ENCODE data around the gene FADS2.

FADS2 gene

GRCh38 chr11:61827571-61828378 is at the start of gene FADS2:
FADS2 (plus strand) TSS chr11:61828300; CDS start chr11:61828391, 91 bp downstream.
- no peaks in the 10 kb centered on the region for H3K9me3 Mint-ChIP-seq
- peaks cover 43% of the 10 kb centered on the region for H3K27me3 Mint-ChIP-seq
- peak within 1 kb of the TSS; percentile 71 for H3K27ac Mint-ChIP-seq
- no peaks in the 10 kb centered on the region for H3K36me3 Mint-ChIP-seq (ENCODE audit: low read depth)
- peak within 1 kb of the TSS; percentile 85 for H3K4me3 Mint-ChIP-seq
- H3K4me1 Mint-ChIP-seq (ENCODE audit: low read depth), result peaks cover 24% of the 10 kb centered on the region

GRCh38 chr11:61778357-61778886 is 49.7 kb upstream of the FADS2 start:
- H3K4me3 Mint-ChIP-seq, result no peak overlapping the region
- H3K4me1 Mint-ChIP-seq (ENCODE audit: low read depth), result peaks cover 6% of the 10 kb centered on the region
- no peak overlapping the region for H3K27ac Mint-ChIP-seq
- peaks cover 10% of the 10 kb centered on the region for H3K27me3 Mint-ChIP-seq
- no peaks in the 10 kb centered on the region for H3K36me3 Mint-ChIP-seq (ENCODE audit: low read depth)
- H3K9me3 Mint-ChIP-seq, result no peaks in the 10 kb centered on the region

GRCh38 chr11:61778920-61779650 is 49.0 kb upstream of the FADS2 start:
- H3K27ac Mint-ChIP-seq, result no peak overlapping the region
- no peaks in the 10 kb centered on the region for H3K36me3 Mint-ChIP-seq (ENCODE audit: low read depth)

GRCh38 chr11:61779666-61780525 is 48.2 kb upstream of the FADS2 start:
- Mint-ChIP-seq H3K4me1 (ENCODE audit: low read depth) (peaks cover 6% of the 10 kb centered on the region), H3K9me3 (no peaks in the 10 kb centered on the region), H3K27ac (no peak overlapping the region), H3K27me3 (peaks cover 10% of the 10 kb centered on the region), H3K36me3 (ENCODE audit: low read depth) (no peaks in the 10 kb centered on the region), H3K4me3 (no peak overlapping the region)

More at GRCh38 chr11:61778920-61779650, 49.0 kb upstream of the FADS2 start:
- peaks cover 6% of the 10 kb centered on the region for H3K4me1 Mint-ChIP-seq (ENCODE audit: low read depth)
- H3K4me3 Mint-ChIP-seq, result no peak overlapping the region
- peaks cover 10% of the 10 kb centered on the region for H3K27me3 Mint-ChIP-seq
- H3K9me3 Mint-ChIP-seq, result no peaks in the 10 kb centered on the region

GRCh38 chr11:61780581-61781162 is 47.4 kb upstream of the FADS2 start:
- H3K4me3 Mint-ChIP-seq, result no peak overlapping the region
- peaks cover 6% of the 10 kb centered on the region for H3K4me1 Mint-ChIP-seq (ENCODE audit: low read depth)
- H3K27ac Mint-ChIP-seq, result no peak overlapping the region
- H3K27me3 Mint-ChIP-seq, result peaks cover 10% of the 10 kb centered on the region
- no peaks in the 10 kb centered on the region for H3K9me3 Mint-ChIP-seq
- H3K36me3 Mint-ChIP-seq (ENCODE audit: low read depth), result no peaks in the 10 kb centered on the region

GRCh38 chr11:61781585-61781984 is 46.5 kb upstream of the FADS2 start:
- Mint-ChIP-seq H3K36me3 (ENCODE audit: low read depth) (peaks cover under 1% of the 10 kb centered on the region), H3K27ac (no peak overlapping the region), H3K4me1 (ENCODE audit: low read depth) (peaks cover 5% of the 10 kb centered on the region), H3K27me3 (peaks cover 6% of the 10 kb centered on the region), H3K9me3 (no peaks in the 10 kb centered on the region), H3K4me3 (no peak overlapping the region)

- Mint-ChIP-seq H3K27ac (no peak overlapping the region), H3K9me3 (no peaks in the 10 kb centered on the region), H3K36me3 (ENCODE audit: low read depth) (peaks cover 5% of the 10 kb centered on the region), H3K4me3 (no peak overlapping the region), H3K27me3 (peaks cover 5% of the 10 kb centered on the region), H3K4me1 (ENCODE audit: low read depth) (peaks cover 3% of the 10 kb centered on the region)
These were observed 45.8 kb upstream of the FADS2 start for GRCh38 chr11:61782299-61782698.

- Mint-ChIP-seq H3K27me3 (peaks cover 5% of the 10 kb centered on the region), H3K4me1 (ENCODE audit: low read depth) (peaks cover 3% of the 10 kb centered on the region), H3K4me3 (no peak overlapping the region), H3K36me3 (ENCODE audit: low read depth) (peaks cover 5% of the 10 kb centered on the region), H3K9me3 (no peaks in the 10 kb centered on the region), H3K27ac (no peak overlapping the region)
These were observed 45.3 kb upstream of the FADS2 start for GRCh38 chr11:61782841-61783240.

- H3K27ac Mint-ChIP-seq, result no peak overlapping the region
- H3K36me3 Mint-ChIP-seq (ENCODE audit: low read depth), result peaks cover 14% of the 10 kb centered on the region
- no peaks in the 10 kb centered on the region for H3K9me3 Mint-ChIP-seq
- no peak overlapping the region for H3K4me3 Mint-ChIP-seq
- no peaks in the 10 kb centered on the region for H3K27me3 Mint-ChIP-seq
- H3K4me1 Mint-ChIP-seq (ENCODE audit: low read depth), result no peaks in the 10 kb centered on the region
These were observed 44.2 kb upstream of the FADS2 start for GRCh38 chr11:61783717-61784505.

- Mint-ChIP-seq H3K9me3 (no peaks in the 10 kb centered on the region), H3K27me3 (no peaks in the 10 kb centered on the region), H3K4me1 (ENCODE audit: low read depth) (no peaks in the 10 kb centered on the region), H3K27ac (no peak overlapping the region), H3K36me3 (ENCODE audit: low read depth) (peaks cover 19% of the 10 kb centered on the region), H3K4me3 (no peak overlapping the region)
These were observed 43.6 kb upstream of the FADS2 start for GRCh38 chr11:61784506-61784805.

- H3K9me3 Mint-ChIP-seq, result no peaks in the 10 kb centered on the region
- no peaks in the 10 kb centered on the region for H3K27me3 Mint-ChIP-seq
- no peak overlapping the region for H3K27ac Mint-ChIP-seq
- no peak overlapping the region for H3K4me3 Mint-ChIP-seq
- peaks cover 8% of the 10 kb centered on the region for H3K4me1 Mint-ChIP-seq (ENCODE audit: low read depth)
- H3K36me3 Mint-ChIP-seq (ENCODE audit: low read depth), result peaks cover 32% of the 10 kb centered on the region
These were observed 42.2 kb upstream of the FADS2 start for GRCh38 chr11:61785837-61786402.

GRCh38 chr11:61787928-61788491 is 40.1 kb upstream of the FADS2 start:
- peaks cover 16% of the 10 kb centered on the region for H3K4me1 Mint-ChIP-seq (ENCODE audit: low read depth)
- peaks cover 38% of the 10 kb centered on the region for H3K36me3 Mint-ChIP-seq (ENCODE audit: low read depth)
- no peaks in the 10 kb centered on the region for H3K9me3 Mint-ChIP-seq
- no peak overlapping the region for H3K4me3 Mint-ChIP-seq
- H3K27me3 Mint-ChIP-seq, result no peaks in the 10 kb centered on the region
- no peak overlapping the region for H3K27ac Mint-ChIP-seq

- Mint-ChIP-seq H3K9me3 (no peaks in the 10 kb centered on the region), H3K4me1 (ENCODE audit: low read depth) (peaks cover 47% of the 10 kb centered on the region), H3K36me3 (ENCODE audit: low read depth) (peaks cover 63% of the 10 kb centered on the region), H3K4me3 (peak overlapping the region; percentile 92), H3K27ac (peak overlapping the region; percentile 100), H3K27me3 (no peaks in the 10 kb centered on the region)
These were observed 36.3 kb upstream of the FADS2 start for GRCh38 chr11:61791737-61792309.
